Hematopoietic multipotent progenitor cell treated with erythropoietin and hydrocortisone succinate and interleukin-3 and kit ligand, for 8 days (in vitro differentiated cells): ENCODE measurements around the gene SLC23A1.
"Not testable (repeated sequence)": the region's sequence is repeated elsewhere in the genome, so short reads cannot be mapped to it uniquely, and the experiment has no call there.

Experiments
- DNase-seq: peaks from one replicate; pipeline ENCODE4 v3.0.0-alpha.2; 2015

SLC23A1 gene

DNA sequence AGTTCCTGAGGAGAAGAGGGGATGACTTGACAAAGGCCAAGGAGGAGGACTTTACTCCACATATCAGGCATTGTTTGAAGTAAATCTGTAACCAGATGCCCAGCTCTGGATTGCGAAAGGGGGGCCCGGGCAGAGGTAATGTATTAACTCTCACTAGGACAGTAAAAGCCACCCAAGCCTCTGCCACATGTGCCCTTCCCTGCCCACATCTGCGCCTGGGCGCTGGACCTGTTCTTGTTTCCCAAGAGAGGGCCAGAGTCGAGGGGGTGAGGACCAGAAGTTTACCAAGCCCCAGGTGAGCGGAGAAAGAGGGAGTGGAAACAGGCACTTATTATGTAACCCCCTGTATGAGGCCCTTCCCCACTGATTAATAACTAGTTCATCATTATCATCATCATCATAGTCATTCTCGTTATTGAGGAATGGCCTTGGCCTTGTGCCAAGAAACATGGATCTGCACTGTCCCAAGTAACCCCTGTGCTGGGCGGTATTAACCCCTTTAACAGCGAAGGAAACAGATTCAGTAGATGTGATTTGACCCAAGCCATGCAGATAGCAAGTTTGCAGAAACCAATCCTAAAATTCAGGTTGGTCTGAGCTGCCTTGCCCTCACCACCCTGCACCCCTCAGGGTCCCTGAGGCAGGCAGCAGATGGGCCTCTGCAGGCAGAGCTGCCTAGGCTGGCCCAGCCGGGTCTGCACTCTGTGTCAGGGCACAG is at the start of gene SLC23A1:
SLC23A1 (minus strand) TSS at position 23 of the 718 bp plus-strand sequence. CDS start 44 bp downstream, outside the sequence.
- DNase-seq: no peak

DNA sequence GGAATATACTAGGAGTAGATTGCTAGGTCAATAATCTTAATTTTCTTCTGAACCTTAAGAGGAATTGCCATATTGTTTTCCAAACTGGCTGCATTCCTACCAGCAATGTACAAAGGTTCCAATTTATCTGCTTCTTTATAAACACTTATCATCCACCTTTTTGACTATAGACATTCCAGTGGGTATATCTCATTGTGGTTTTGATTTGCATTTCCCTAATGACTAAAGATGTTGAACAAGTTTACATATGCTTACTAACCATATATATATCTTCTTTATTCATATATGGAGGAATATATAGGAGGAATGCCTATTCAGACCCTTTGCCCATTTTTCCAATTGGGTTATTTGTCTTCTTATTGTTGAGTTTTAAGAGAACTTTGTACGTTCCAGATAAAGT is 48.6 kb upstream of the SLC23A1 start:
- no peak for DNase-seq

DNA sequence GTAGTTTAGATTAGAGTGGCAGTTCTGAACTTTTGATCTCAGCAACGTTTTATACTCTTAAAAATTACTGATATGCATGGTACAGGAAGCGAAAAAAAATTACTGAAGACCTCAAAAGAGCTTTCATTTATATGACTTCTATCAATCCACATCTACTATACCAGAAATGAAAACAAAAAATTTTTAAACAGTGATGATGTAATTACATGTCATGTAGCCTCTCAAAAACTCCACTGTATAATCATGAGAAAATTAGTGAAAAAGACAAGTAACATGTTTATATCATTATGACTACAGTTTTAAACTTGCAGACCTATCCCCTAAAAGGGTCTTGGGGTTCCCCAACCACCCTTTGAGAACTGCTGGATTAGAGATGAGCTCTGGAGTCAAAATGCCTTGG is 46.9 kb upstream of the SLC23A1 start:
- no peak for DNase-seq

DNA sequence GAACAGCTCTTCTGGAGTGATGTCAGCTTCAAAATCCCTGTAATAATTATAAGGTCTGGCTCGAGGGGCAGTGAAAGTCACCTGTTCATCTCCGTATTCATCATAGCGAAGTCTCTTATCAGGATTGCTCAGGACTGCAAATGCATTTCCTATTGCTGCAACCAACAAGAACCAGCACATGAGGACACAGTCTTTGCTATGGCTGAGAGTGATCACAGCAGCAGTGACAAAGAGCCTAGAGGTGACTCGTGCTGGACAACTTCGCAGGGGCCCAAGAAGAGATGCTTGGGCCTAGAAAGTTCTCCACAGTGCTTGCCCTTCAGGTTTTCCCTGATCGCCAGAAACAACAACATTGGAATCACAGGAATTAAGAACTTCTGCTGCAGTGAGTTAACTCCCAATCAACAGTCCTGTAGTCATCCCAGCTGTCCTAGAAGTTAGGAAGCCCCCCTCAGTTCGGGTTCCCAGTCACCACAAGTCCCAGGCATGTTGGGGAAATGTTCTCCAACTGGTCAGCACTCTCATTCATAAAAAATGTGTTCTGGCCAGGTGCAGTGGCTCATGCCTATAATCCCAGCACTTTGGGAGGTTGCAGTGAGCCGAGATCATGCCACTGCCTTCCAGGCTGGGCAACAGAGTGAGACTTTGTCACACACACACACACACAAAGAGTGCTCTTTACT is 43.2 kb upstream of the SLC23A1 start:
- no peak for DNase-seq

- DNase-seq: no peak
Measured at GRCh38 chr5:139425497-139425896, 42.4 kb upstream of the SLC23A1 start.

DNA sequence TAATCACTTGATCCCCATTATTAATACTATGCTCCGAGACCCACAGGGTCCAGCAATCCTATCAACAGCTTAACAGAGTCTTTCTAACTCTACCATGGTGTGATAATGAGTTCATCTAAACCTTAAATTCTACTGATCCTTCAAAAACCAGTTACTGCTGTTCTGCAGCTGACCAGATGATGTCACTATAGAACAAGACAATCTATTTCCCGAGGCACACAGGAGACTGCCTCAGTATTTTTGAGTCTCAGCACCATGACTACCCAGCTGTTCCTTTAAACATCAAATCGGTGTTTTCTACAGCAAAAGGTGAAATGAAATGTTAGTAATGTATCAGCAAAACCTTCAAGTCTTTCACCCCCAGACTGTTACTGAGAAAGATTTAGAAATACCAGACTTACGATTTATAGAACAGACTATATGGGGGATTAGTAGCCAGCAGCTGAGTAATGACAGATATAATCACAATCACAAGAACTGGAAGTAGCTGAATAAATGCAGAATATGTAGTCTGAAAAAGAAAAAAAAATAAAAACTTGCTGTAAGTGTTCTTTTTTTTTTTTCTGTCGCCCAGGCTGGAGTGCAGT is 39.3 kb upstream of the SLC23A1 start:
- DNase-seq: peak; percentile 86

DNA sequence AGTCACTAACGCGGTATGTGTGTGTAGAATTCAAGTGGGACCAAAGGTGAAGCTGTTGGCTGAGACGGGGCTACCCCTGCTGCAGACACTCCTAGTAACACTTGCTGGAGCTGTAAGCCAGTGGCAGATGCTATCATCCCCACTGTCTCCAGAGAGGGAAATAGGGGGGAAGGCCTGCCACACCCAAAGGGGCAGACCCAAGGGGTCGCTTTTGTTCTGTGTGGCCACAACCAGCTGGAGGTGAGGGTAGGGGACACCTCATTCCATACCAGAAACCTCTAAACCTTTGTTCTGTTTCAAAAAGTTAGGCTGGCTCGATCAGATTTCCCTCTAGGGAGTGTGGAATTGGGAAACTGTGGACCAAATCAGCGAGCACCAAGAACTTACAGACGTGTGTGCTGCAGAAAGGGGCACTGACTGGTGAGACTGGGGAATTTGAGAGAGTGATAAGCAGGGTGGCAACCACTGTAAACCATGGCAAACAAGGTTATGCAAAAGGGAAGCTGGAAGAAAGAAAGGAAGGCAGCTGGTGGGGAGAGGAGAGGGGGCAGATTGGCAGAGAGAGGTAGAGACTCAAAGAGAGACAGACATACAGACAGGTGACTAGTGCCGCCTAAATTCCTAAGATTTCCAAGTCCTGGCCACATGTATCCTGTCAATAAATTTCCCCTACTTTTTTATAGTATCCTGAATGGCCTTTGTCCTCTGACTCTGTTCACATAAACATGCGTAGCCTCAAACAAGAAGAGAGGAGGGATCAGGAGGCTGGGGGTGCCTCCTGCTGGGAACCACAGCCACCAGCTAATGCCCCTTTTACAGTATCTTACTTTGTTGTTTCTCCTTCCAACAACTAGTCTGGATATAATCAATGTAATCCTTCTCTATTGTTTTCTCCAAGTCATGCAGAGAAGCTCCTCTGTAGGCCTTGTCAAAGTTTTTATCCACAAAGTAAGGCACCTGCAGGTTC is 36.4 kb upstream of the SLC23A1 start:
- no peak for DNase-seq

DNA sequence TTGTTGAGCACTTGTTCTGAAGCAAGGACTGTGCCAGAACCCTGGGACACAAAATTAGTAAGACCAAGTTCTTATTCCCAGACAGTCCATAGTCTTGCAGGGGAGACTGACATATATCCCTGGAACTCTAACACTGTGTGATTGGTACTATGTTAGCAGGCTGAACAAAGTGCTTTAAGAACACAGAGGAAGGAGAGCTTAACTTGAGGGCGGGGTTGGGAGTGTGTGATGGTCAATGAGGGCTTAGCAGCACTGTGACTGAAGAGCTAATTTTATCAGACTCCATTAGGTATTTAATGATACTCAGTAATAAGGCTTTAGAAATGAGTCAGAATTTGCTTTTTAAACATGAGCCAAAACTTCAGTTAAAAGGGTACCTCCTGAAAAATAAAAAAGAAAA is 35.7 kb upstream of the SLC23A1 start:
- no peak for DNase-seq

DNA sequence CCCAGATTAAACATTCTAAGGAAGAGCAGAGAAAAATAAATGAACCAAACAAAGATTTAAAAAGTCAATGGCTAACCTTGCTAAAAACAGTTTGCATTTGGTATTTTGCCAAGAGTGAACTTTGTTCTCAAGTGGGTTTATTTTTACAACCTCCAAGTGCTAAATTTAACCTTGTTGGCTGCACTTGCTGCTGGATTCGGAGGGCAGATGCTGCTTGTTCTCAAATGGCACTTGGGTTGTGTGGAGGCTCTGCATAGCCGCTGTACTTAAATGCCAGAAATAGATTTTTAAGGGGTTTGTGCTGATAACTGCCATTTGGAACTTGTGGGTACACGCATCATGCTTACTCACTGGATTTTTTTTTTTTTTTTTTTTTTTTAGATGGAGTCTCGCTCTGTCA is 34.1 kb upstream of the SLC23A1 start:
- DNase-seq: peak; percentile 61

DNA sequence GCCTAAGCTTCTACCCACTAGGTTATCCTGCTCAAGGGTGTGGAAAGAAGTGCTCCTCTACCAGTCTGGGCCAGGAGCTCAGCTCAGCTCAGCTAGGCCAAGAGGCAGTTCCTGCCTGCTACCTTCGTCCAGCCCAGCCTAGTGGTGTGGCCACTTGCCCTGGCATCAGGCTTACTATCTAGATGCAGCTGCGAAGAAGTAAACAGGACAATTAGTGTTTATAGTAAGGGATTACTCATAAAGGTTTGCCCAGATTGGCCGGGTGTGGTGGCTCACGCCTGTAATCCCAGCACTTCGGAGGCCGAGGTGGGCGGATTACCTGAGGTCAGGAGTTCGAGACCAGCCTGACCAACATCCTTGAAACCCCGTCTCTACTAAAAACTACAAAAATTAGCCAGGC is 33.6 kb upstream of the SLC23A1 start:
- no peak for DNase-seq

DNA sequence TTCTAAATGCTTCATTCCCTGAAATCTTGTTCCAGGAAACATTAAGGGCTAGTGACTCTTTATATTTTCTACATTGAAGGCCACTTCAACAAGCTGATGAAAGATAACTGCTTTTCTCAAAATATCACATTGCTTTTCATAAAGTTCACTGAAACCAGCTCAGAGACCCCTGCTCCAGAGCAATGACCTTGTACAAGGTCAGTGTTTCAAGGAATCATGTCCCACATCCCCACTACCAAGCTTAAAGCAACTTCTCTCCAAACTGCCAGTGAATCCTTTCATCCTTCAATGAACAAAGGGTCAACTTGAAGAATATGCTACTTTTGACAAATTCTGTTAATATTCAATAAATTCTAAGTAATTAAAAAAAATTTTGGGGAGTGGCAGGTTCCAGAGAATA is 32.8 kb upstream of the SLC23A1 start:
- no peak for DNase-seq

GRCh38 chr5:139415221-139415861 is 32.2 kb upstream of the SLC23A1 start:
- no peak for DNase-seq

- no peak for DNase-seq
Measured at GRCh38 chr5:139414581-139415130, 31.6 kb upstream of the SLC23A1 start.

- no peak for DNase-seq
Measured at GRCh38 chr5:139413963-139414362, 30.9 kb upstream of the SLC23A1 start.

DNA sequence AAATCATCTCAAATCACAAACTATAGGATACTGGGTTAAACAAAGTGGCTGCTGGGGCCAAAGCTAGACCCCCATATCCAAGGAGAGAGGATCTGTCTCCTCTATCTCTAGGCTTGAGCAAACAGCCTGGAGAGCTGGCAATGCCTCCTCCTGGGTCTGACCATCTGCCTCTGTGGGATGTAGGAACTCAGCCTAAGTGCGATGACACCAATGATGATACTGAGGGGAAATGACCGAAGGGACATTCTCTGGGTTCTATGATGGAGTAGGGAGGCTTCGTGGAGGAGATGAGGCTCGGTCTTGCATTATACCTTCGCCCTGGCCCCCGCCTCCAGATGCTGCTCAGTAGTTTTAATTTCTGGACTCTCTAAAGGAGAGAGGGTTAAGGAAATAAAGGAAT is 30.1 kb upstream of the SLC23A1 start:
- DNase-seq: no peak

DNA sequence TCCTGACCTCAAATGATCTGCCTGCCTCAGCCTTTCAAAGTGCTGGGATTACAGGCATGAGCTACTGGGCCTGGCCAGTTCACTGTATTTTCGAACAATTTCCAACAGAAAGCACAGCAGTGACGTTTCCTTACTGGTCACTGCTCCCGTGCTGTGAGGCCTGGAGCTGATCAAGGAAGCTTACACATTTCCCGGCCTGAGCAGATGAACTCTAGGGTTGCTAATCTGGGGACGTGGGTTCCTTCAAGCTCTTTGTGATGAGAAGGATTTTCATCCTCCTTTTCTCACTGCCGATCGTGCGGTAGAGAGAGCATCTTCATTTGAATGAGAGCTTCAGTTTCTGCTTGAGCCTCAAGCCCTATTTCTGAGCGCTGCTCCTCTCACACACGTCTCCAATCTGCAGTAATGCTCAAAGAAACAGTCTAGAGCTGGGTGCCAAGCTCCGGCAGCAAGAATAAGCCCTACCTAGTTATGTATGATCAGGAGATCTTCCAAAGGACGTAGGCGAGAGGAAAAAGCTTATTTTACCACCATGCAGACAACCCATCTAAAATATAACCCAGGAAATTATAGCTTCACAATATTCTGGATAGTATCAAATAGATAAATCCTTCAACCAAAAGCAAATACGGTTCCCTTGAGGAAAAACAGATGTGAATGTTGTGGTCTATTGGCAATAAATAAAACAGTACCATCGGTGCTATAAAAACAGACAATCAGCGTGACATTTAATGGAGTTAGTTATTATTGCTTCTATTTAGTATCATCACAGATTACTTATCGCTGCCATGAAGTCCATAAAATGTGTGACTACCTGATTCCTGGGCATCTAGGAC is 28.1 kb upstream of the SLC23A1 start:
- DNase-seq: no peak

GRCh38 chr5:139410121-139410992 is 27.3 kb upstream of the SLC23A1 start:
- DNase-seq: no peak

GRCh38 chr5:139409116-139409515 is 26.0 kb upstream of the SLC23A1 start:
- not testable (repeated sequence) for DNase-seq

GRCh38 chr5:139408191-139408590 is 25.1 kb upstream of the SLC23A1 start:
- no peak for DNase-seq

GRCh38 chr5:139407517-139407916 is 24.4 kb upstream of the SLC23A1 start:
- DNase-seq: no peak
